Adrenal gland (tissue), 12 donors: ENCODE data around the gene PIAS1. TPM values are rescaled to one million over a fixed set of nuclear protein-coding genes. Genes with fewer than 3 reads are reported as not detected.
"Not testable (repeated sequence)": the region's sequence is repeated elsewhere in the genome, so short reads cannot be mapped to it uniquely, and the experiment has no call there.

Experiments
- DNase-seq, 7 donors: peaks; one replicate each; pipeline ENCODE4 v3.0.0-alpha.2; 2019 to 2020
- H3K27ac ChIP-seq, 5 donors: fragments of 200-600 bp; sonication (generic) in 4 of 5; 1 replicate in 3 of 5; 2 replicates in 2 of 5; pipeline versions ENCODE4 v1.5.1 to v1.8.0; 2016 to 2020; ENCODE audit warnings: mild to moderate bottlenecking in 1 of 5
- H3K27me3 ChIP-seq: fragments of 200-600 bp; 2 replicates; pipeline ENCODE4 v1.8.0; 2021
- H3K36me3 ChIP-seq, 2 donors: fragments of 200-600 bp; replicated peaks in 1 of 2; 1 replicate in 1 of 2; 2 replicates in 1 of 2; pipeline versions ENCODE4 v1.5.1 to v1.8.0; 2018 to 2022
- H3K4me1 ChIP-seq, 2 donors: fragments of 200-600 bp; replicated peaks in 1 of 2; 1 replicate in 1 of 2; 2 replicates in 1 of 2; pipeline versions ENCODE4 v1.5.1 to v1.8.0; 2018 to 2021
- H3K4me3 ChIP-seq, 4 donors: fragments of 200-600 bp; sonication (generic) in 3 of 4; one replicate each; pipeline ENCODE4 v1.5.1; 2016 to 2018
- H3K9me3 ChIP-seq, 3 donors: fragments of 200-600 bp; sonication (generic) in 1 of 3; replicated peaks in 1 of 3; 1 replicate in 2 of 3; 2 replicates in 1 of 3; pipeline versions ENCODE4 v1.5.1 to v1.8.0; 2016 to 2021
- CTCF ChIP-seq, 6 experiments: fragments of 450-650 bp in 4 of 6; fragments of 200-600 bp in 2 of 6; sonication (generic) in 1 of 6; IDR thresholded peaks; 1 replicate in 5 of 6; 2 replicates in 1 of 6; pipeline versions ENCODE4 v1.5.1 to v1.8.0; 2016 to 2021; ENCODE audit warnings: antibody characterized with exemption in 6 of 6, mild to moderate bottlenecking in 2 of 6, moderate library complexity in 1 of 6
- POLR2A ChIP-seq, 2 donors: fragments of 450-650 bp; IDR thresholded peaks; one replicate each; pipeline ENCODE4 v1.6.1; 2017; ENCODE audit warnings: antibody characterized with exemption in 2 of 2, mild to moderate bottlenecking in 2 of 2, moderate library complexity in 1 of 2
- WGBS, 4 donors: extraction: QIAGEN DNeasy Blood & Tissue Kit in 2 of 4; methylation state at CpG; one replicate each; pipeline versions ENCODE4 v1.1.5 to v1.1.7; 2013 to 2017; 5-methylcytosine and 5-hydroxymethylcytosine counted together
- intact Hi-C, 2 donors: fragments of 100-400 bp; cut with DNase I; formaldehyde crosslinking; loops; one replicate each; pipeline versions ENCODE4 v1.14.1 to v1.15.0; 2022 to 2023
- polyA plus RNA-seq, 3 donors: library from polyadenylated mRNA; stranded (reverse); fragments of 200-250 nt in 2 of 3; fragments of 350-450 nt in 1 of 3; fragmentation: Illumina TruSeq in 1 of 3; extraction: RNeasy Lipid Tissue Mini Kit (QIAGEN cat#74804) in 1 of 3; gene quantifications; one replicate each; pipeline ENCODE4 v1.2.3, GENCODE V29; 2013 to 2014
- total RNA-seq, 9 donors: library from RNA; depleted of rRNA in 4 of 9; stranded (reverse); fragments of >200 nt in 4 of 9; fragments of 120-200 nt in 1 of 9; fragmentation: NEBNext Ultra II Directional in 1 of 9; extraction: Animal tissue kit (Norgen Biotek cat#: 25700) in 1 of 9; gene quantifications; one replicate each; pipeline versions ENCODE4 v1.1.0 to v1.2.4, GENCODE V29; 2013 to 2023
- donor health status: healthy with polysubstance abuse.
- donor health status: Bipolar disorder and iron deficiency.
- donor health status: DM: yes; HTN: yes; CAD: no.
- donor health status: DM: no; HTN: no; CAD: no.
- donor health status: DM: no; HTN: no; CAD: no.
- donor health status: DM: yes; HTN: yes; CAD: no.

The PIAS1 gene
- total and polyA plus RNA-seq, 12 donors = 12.7 to 60.0 (median 38.8) TPM

GRCh38 chr15:68201153-68201878, 147.2 kb downstream of the PIAS1 start:
- WGBS, 4 donors = 90 to 96% (median 92%) methylated on average over 6 to 7 of the region's 7 CpGs
- peak in 2 of 7 donors; percentile 15 to 51 for DNase-seq
- H3K4me1 ChIP-seq = peaks cover 25 to 42% of the 10 kb centered on the region in 2 donors
- H3K27ac ChIP-seq = peak overlapping the region; percentile 43 to 81 (median 75)
- no peaks in the 10 kb centered on the region for H3K36me3 ChIP-seq
- no peak for TF ChIP-seq POLR2A (IDR thresholded peaks at IDR 0.05)
- no peak for TF ChIP-seq CTCF (IDR thresholded peaks at IDR 0.05)
- no peaks in the 10 kb centered on the region for H3K27me3 ChIP-seq
- intact Hi-C loops = no loop called here
- no peak overlapping the region for H3K4me3 ChIP-seq
- H3K9me3 ChIP-seq = no peaks in the 10 kb centered on the region

- Histone ChIP-seq H3K27me3 (no peaks in the 10 kb centered on the region), H3K36me3 (no peaks in the 10 kb centered on the region), H3K4me1 (peaks cover 25 to 42% of the 10 kb centered on the region in 2 donors), H3K9me3 (no peaks in the 10 kb centered on the region), H3K27ac (peak overlapping the region in 1 of 5 donors; percentile 81), H3K4me3 (no peak overlapping the region)
- intact Hi-C loops = no loop called here
- 53 to 61% (median 54%) methylated on average over 3 of the region's 3 CpGs for WGBS, 4 donors
- TF ChIP-seq POLR2A (IDR thresholded peaks at IDR 0.05) (no peak), CTCF (IDR thresholded peaks at IDR 0.05) (no peak)
- no peak for DNase-seq
These were observed 147.8 kb downstream of the PIAS1 start for GRCh38 chr15:68201879-68202261.

- H3K4me3 ChIP-seq, H3K36me3 ChIP-seq, intact Hi-C loops, H3K27me3 ChIP-seq, H3K9me3 ChIP-seq, H3K27ac ChIP-seq: not testable (repeated sequence)
- peaks cover 25 to 42% of the 10 kb centered on the region in 2 donors for H3K4me1 ChIP-seq
- WGBS, 4 donors = 94 to 97% (median 96%) methylated on average over 7 of the region's 7 CpGs
- DNase-seq = peak in 1 of 7 donors; percentile 34
These were observed 148.9 kb downstream of the PIAS1 start for GRCh38 chr15:68202994-68203393.

GRCh38 chr15:68203486-68203885, 149.4 kb downstream of the PIAS1 start:
- no peaks in the 10 kb centered on the region for H3K36me3 ChIP-seq
- H3K4me1 ChIP-seq = peaks cover 25 to 42% of the 10 kb centered on the region in 2 donors
- H3K4me3 ChIP-seq = no peak overlapping the region
- DNase-seq = peak in 1 of 7 donors; percentile 35
- no peaks in the 10 kb centered on the region for H3K27me3 ChIP-seq
- 90 to 98% (median 92%) methylated on average over 5 of the region's 5 CpGs for WGBS, 4 donors
- no peak overlapping the region for H3K27ac ChIP-seq
- no peak for TF ChIP-seq CTCF (IDR thresholded peaks at IDR 0.05)
- TF ChIP-seq POLR2A (IDR thresholded peaks at IDR 0.05) = no peak
- intact Hi-C loops = no loop called here
- no peaks in the 10 kb centered on the region for H3K9me3 ChIP-seq

- TF ChIP-seq CTCF (IDR thresholded peaks at IDR 0.05) (no peak), POLR2A (IDR thresholded peaks at IDR 0.05) (no peak)
- peak in 2 of 7 donors; percentile 11 to 31 for DNase-seq
- intact Hi-C loops = no loop called here
- no peaks in the 10 kb centered on the region for H3K27me3 ChIP-seq
- no peaks in the 10 kb centered on the region for H3K36me3 ChIP-seq
- WGBS, 4 donors = 82 to 96% (median 94%) methylated on average over 3 to 5 of the region's 5 CpGs
- no peaks in the 10 kb centered on the region for H3K9me3 ChIP-seq
- no peak overlapping the region for H3K4me3 ChIP-seq
- no peak overlapping the region for H3K27ac ChIP-seq
- H3K4me1 ChIP-seq = peaks cover 25 to 42% of the 10 kb centered on the region in 2 donors
These were observed 149.8 kb downstream of the PIAS1 start for GRCh38 chr15:68203956-68204355.
